Endothelial cell of umbilical vein (primary cell): ENCODE results near the gene ARL10.

Source experiments
- POLR2A ChIP-seq: IDR thresholded peaks from 2 replicates; pipeline ENCODE4 v1.6.1; 2012; ENCODE audit warnings: low read depth, mild to moderate bottlenecking, control low read depth, low read length
- POLR2AphosphoS5 ChIP-seq: IDR thresholded peaks from 2 replicates; pipeline ENCODE4 v1.6.1; 2012; ENCODE audit warnings: low read depth, mild to moderate bottlenecking, control low read depth, low read length, moderate library complexity; ENCODE audit not compliant: insufficient read depth
- TF ChIP-seq, protein P1 (sequence below), 2 donors: IDR thresholded peaks; 1 replicate in 1 of 2; 2 replicates in 1 of 2; pipeline ENCODE4 v1.5.1; 2011; ENCODE audit warnings: low read length in 2 of 2, mild to moderate bottlenecking in 2 of 2, moderate library complexity in 2 of 2, control low read depth in 1 of 2, inconsistent platforms in 1 of 2, low read depth in 1 of 2; ENCODE audit not compliant: insufficient read depth in 1 of 2; ENCODE audit errors: extremely low read depth in 1 of 2

DNA sequence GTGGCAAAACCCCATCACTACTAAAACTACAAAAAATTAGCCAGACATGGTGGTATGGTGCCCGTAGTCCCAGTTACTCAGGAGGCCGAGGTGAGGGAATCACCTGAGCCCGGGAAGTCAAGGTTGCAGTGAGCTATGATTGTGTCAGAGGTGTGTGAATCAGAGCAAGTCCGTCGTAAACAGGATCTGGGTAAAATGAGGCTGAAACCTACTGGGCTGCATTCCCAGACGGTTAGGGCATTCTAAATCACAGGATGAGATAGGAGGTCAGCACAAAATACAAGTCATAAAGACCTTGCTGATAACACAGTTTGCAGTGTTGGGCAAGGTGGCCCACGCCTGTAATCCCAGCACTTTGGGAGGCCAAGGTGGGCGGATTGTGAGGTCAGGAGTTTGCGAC is 53.0 kb downstream of the ARL10 start:
- TF ChIP-seq, protein P1, sequence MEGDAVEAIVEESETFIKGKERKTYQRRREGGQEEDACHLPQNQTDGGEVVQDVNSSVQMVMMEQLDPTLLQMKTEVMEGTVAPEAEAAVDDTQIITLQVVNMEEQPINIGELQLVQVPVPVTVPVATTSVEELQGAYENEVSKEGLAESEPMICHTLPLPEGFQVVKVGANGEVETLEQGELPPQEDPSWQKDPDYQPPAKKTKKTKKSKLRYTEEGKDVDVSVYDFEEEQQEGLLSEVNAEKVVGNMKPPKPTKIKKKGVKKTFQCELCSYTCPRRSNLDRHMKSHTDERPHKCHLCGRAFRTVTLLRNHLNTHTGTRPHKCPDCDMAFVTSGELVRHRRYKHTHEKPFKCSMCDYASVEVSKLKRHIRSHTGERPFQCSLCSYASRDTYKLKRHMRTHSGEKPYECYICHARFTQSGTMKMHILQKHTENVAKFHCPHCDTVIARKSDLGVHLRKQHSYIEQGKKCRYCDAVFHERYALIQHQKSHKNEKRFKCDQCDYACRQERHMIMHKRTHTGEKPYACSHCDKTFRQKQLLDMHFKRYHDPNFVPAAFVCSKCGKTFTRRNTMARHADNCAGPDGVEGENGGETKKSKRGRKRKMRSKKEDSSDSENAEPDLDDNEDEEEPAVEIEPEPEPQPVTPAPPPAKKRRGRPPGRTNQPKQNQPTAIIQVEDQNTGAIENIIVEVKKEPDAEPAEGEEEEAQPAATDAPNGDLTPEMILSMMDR (IDR thresholded peaks at IDR 0.05; ENCODE audit: extremely low read depth in 1 of 2, insufficient read depth in 1 of 2, low read depth in 1 of 2, low read length in 2 of 2): no peak
- TF ChIP-seq POLR2AphosphoS5 (no peak), POLR2A (no peak)
